GM19467 (cell line): ENCODE results near the gene ANKS1B.
"Not testable (repeated sequence)": the region's sequence is repeated elsewhere in the genome, so short reads cannot be mapped to it uniquely, and the experiment has no call there.

Experiments used
- ATAC-seq: cut with Tn5 transposase; IDR thresholded peaks from one replicate; pipeline ENCODE4 v1.9.1; 2021; ENCODE audit warnings: mild to moderate bottlenecking, moderate library complexity; ENCODE audit not compliant: unreplicated experiment

Gene ANKS1B

DNA sequence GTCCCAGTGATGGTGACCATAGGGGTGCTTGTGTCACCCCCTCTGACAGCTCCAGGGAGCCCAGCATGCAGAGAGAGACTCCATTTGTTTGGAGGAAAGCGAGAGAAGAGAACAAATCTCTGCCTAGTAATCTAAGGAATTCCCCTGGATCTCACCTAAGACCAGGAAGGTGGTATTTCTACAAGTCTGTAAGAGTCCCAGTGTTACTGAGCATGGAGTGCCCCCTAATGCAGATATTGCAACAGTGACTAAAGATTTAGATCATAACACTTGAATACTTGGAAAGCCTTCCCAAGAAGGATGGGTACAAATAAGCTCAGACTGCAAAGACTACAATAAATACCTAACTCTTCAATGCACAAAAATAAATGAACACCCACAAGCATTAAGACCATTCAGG lies 697.6 kb downstream of the ANKS1B start:
- ATAC-seq = no peak

GRCh38 chr12:99284161-99284560 lies 700.6 kb downstream of the ANKS1B start:
- ATAC-seq = no peak

- ATAC-seq = no peak
These were observed 702.1 kb downstream of the ANKS1B start for GRCh38 chr12:99282624-99283023.

- no peak for ATAC-seq
These were observed 702.6 kb downstream of the ANKS1B start for GRCh38 chr12:99282086-99282485.

GRCh38 chr12:99281277-99281676 lies 703.5 kb downstream of the ANKS1B start:
- no peak for ATAC-seq

DNA sequence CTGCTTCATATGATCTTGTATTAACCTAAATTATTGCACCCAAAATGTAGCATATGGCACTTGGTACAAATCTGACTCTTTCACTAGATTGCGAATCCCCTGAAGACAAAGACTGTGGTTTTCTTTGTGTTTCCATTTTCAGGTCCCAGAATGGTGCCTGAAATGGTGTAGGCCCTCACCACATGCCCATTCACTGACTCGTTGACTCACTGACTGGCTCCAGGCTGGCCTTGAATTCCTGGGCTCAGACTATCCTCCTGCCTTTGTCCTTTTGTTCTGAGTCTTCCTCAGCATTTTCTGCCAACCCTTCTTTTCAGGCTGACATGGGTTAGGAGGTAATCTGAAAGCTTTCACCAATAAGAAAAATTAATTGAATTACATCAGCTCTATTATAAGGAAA lies 705.8 kb downstream of the ANKS1B start:
- no peak for ATAC-seq

DNA sequence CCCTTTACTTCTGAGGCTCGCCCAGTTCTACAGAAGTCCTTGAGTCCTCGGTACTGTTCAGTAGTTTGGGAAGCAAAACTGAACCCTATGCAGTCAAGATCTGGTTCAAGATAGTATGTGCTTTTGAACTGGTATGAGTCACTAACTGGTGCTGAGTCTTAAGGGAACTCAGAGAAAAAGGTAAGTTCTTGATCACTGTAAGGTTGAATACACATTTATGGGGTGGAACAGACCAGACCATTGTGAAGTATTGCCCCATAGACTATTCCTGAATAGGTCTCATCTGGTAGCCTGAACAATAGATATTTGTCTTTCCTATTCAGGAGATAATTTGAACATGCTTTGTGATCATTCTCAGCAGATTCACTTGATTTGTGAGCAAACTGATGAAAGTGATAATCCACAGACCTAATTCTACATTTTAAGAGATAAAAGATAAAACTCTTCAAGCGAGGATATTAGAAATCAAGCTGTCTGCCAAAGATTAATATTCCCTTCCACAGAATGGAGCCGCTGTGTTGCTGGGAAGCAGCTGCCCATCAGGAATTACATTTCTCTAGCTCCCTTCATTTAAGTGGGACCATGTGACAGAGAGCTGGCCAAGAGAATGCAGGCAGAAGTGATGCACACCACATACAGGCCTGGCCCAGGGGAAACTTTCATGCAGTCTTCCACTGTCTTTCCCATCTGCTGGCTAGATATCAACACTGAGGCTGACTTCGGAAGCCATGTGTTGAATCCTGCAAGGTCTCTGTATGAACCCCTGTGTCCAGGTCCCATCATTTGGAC lies 707.0 kb downstream of the ANKS1B start:
- ATAC-seq = no peak

- no peak for ATAC-seq
These were observed 713.7 kb downstream of the ANKS1B start for GRCh38 chr12:99271071-99271470.

DNA sequence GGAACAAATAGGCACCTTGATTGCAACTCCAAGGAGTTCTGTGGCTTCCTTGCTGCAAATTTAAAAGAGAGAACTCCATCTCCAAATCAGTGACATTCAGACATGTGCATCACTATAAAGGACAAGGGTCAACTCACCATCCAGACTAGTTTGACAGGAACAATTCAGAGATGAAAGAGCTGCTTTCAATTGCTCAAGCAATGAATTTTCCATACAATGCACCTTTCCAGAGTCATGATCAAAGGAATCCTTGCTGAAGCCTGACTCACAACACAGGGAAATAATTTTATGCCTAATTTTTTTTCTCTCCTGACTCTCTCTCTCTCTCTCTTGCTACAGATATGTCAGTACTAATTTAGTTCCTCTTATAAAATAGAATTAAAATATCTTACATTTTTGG lies 717.7 kb downstream of the ANKS1B start:
- no peak for ATAC-seq

DNA sequence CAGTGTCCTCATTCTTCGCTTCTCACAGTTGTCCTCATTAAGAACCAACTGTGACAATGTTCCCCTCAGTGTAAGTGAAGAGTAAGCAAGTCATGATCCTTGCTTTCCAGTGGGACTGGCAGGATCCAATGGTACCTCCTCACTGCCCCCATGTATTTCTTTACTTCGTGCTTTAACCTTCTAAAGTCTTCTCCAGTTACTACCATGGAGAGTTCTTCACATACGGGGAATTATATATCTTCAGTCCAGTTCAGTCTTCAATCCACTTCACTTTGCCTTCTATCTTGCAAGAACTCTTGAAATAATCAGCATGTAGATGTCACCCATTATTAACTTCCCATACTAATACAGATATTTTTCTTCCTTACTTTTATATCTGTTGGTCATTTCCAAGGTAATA lies 719.1 kb downstream of the ANKS1B start:
- ATAC-seq = no peak

DNA sequence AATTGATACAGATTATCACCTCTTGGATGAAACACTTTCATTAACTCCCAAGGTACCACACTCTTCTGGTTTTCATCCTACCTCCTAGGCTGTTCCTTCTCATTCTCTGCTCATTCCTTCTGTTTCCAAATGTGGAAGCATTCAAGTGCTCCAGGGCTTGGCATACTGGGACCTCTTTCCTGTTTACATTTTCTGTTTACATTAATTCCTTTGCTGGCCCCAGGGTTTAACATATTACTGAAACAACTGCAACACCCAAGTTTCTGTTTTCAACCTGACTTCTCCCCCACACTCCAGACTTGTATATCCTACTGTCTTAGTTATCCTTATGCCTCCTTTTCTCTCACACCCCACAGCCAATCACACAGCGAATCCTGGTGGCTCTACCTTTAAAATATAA lies 723.5 kb downstream of the ANKS1B start:
- no peak for ATAC-seq

- ATAC-seq = no peak
These were observed 724.2 kb downstream of the ANKS1B start for GRCh38 chr12:99260456-99260996.

- ATAC-seq = no peak
These were observed 725.4 kb downstream of the ANKS1B start for GRCh38 chr12:99259040-99259934.

DNA sequence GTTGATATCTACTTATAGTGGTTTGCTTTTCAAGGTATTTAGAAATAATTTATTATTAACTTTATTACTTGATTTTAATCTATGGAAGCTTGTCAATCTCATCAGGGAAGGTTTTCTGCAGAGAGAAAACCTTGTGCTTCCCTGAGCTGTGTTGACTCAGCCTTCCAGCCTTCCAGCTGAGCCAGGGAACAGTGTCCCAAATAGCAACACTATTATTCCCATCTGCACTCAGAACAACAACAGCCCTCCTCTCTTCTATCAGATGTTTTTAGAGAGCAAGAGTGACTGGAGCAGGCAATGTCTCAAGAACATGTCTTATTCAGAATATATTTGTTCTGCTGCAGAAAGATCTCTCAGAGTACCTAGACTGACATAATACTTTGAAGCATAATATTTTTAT lies 727.1 kb downstream of the ANKS1B start:
- no peak for ATAC-seq

DNA sequence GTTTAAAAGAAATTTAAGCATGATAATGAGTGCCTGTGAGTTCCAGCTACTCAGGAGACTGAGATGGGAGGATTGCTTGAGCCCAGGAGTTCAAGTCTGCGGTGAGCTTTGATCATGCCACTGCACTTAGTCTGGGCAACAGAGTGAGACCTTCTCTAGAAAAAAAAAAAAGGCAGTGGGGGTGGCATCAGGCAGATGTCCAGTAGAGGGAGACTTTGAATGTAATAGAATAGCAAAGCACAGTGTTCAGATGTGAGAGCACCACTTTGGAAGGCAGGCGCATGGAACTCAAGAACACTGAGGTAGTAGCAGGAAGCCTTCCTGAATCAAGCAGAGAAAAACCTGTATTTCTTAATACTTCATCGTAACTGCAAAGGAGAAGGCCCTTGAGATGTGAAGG lies 731.7 kb downstream of the ANKS1B start:
- ATAC-seq = no peak

DNA sequence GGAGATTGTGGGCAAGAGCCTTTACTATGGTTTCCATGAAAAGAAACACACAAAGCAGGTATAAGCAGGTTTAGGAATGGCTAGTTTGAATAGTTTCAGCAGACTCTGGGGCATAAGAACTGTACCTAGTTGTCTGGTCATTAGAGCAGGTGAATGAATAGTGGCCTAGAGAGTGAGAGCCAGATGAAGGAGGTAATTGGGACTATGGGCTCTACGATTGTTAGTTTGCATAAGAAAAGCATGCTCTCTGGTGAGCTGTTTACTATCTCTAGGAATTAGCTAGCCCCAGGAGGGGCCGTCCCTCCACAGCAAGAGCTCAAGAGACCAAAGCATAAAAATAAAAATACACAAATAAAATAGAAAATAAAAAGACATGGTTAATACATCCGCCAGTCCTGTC lies 734.6 kb downstream of the ANKS1B start:
- ATAC-seq = no peak

DNA sequence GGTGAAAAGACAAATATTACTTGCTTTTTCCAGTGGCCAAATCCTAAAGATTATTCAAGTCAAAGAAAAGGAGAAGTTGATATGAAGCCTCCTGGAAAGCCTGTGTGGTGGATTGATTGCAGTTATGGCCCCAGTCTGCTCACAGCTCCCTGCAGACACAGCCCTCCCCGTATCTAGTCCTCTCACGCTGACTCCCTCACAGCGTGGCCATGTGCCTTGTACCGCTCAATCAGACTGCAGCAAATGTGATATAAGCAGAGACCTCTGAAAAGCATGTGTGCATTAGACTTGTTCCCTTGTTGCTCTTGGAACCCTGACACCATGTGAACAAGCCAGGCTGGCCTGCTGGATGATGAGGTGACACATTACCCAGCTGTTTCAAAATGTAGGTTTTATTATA lies 735.2 kb downstream of the ANKS1B start:
- no peak for ATAC-seq

GRCh38 chr12:99237907-99238538 lies 746.7 kb downstream of the ANKS1B start:
- not testable (repeated sequence) for ATAC-seq

DNA sequence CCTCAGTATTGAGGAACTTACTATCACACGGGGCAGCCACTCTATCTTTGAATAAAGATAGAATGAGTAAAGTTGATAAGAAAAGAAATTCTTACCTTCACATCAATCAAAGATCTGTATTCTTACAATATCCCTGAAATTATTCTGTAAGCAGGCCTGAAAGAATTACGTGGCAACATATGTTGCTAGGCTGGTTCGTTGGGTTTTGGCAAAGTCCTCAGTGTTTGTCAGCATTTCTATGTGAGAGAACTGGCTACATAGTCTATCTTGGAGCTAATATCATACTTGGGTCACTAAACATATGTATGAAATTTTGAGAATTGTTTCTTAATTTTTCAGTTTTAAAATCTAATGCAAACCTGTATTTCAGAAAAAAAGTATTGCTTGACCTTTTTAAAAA lies 749.4 kb downstream of the ANKS1B start:
- ATAC-seq = no peak

GRCh38 chr12:99234702-99235101 lies 750.0 kb downstream of the ANKS1B start:
- ATAC-seq = no peak

DNA sequence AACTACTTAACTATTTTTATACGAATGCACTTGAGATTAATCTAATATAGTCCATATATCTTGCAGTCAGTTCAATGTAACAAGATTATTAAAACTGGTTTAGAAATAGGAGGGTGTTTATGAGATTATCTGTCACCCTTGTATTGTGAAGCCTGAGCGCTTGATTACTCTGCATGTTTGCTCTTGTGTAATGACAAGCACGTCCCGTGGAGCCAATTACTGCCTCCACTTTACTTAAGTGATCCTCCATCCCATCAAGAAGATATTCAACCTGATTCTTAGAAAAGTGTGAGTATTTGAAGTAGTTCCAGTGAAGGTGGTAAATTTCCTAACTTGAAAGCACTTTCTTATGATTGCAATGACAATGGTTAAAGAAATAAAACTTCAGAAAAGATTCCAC lies 752.4 kb downstream of the ANKS1B start:
- no peak for ATAC-seq
